GM15510 (cell line): ENCODE results near the gene TRAPPC12.

Experiments used
- POLR2A ChIP-seq: IDR thresholded peaks from 3 replicates; pipeline ENCODE4 v1.6.1; 2011; ENCODE audit warnings: borderline replicate concordance; ENCODE audit not compliant: insufficient read length; ENCODE audit errors: extremely low read depth

The TRAPPC12 gene

DNA sequence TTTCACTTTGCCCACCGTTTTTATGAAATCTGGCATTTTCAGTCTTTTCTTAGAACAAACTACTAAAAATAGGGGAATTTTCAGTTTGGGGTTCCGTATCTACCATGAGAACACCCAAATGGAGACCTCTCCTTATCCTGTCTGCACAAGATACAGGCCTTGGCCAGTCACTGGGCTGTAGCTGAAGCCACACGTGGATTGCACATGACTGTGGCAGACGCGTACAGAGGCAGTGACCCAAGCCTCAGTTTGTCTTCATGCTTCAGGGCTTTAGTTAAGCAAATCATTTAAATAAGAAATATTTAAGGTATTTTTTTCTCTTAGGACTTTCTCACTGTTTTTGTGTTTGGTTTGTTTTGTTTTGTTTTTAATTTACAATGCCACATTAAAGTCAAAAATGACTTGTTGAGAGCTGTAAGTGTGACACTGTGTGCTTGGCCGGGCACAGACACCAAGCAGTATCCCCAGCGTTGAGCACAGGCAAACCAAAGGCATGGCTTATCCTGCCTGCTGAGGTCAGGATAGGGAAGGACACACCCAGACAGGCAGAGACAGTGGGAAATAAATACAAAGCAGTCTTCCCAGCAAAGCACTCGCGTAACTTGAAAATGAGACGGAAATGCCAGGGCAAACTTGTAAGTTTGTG, 53.3 kb downstream of the TRAPPC12 start:
- TF ChIP-seq POLR2A, result no peak

DNA sequence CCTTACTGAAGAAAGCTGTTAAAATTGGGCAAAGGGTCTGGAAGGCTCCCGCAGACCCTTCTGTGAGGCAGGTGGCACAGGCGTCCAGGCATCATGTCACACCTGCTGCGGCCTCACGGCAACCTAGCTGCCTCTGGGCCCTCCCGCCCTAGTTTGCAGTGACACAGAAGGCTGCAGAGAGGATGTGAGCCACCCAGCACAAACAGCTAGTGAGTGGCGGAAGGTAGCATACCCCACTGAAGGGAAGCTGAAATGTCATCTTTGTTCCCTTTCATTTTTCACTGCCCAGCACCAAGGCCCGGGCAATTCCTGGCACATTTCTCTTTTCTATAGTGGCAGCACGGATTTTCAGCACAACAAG, 53.8 kb downstream of the TRAPPC12 start:
- no peak for TF ChIP-seq POLR2A

DNA sequence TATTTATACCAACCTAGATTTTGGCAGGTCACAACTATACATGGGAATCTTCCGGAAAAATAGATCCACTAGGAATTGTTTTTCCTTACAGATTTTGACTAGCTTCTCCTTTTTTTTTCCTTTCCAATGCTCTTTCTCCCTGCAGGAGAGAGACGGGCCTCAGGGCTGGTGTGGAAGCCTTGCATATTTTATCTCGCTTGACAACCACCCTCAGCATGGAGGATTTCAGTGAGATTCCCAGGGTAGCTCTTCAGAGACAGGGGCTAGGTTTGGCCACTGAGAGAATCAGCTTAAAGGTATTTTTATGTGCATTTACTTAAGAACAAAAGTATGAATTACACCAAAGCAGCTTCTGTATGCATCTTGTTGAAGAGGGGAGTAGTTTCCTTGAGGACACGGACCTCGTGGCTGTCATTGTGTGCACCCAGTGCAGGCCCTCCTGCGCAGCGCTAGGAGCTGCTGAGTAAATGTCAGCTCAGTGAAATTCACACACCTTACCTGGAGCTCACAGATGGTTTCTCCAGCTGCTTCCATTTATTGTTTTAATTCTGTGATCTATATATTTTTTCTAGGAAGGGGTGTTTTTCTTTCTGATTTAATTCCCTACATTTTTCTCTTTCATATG, 54.4 kb downstream of the TRAPPC12 start:
- TF ChIP-seq POLR2A, result no peak

DNA sequence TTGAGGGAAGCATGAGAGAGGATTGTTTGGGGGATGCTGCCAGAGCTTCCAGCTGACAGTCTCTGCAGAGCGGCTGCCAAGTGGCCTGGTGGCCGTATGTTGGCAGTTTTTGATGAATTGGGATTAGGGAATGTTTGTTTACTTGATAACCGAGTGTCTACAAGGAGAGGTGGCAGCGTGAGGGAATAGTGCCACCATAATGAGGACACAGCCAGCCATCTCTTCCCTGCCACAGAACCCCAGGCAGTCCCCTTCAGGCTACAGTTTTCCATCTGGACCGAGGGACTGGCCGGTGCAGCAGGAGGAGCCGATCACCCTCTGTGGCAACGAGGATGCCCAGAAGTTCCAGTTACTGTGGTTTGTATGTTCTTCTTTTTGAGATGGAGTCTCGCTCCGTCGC, 55.2 kb downstream of the TRAPPC12 start:
- no peak for TF ChIP-seq POLR2A

DNA sequence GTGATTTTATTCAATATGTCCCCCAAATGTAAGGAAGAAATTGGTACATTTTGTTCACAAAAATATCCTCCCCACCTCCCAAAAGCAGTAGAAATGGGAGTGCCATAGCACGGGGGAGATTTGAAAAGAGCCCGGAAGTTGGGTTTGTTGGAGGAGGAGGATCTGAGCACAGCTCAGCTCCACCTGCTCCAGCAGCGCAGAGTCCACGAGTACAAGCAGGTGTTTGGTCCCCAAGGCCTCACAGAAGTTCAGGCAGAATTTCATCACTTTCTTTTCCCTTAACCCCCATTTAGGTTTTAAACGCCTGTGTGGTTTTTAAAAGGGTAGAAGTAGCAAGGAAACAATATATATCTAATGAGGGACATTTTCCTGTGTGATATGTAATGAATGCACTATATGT, 56.0 kb downstream of the TRAPPC12 start:
- no peak for TF ChIP-seq POLR2A

DNA sequence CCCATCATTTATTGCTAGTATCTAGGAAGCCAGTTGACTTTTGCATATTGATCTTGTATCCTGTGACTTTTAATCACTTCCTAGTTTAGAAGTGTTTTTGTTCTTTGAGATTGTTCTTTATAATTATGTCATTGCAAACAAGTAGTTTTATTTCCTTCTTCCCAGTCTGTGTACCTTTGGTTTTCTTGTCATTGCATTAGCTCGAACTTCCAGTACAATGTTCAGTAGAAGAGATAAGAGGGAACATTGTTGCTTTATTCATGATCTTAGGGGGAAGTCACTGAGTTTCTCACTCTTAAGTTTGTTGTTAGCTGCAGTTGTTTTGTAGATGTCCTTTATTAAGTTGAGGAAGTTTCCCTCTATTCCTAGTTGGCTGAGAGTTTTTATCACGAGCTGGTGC, 61.0 kb downstream of the TRAPPC12 start:
- no peak for TF ChIP-seq POLR2A

DNA sequence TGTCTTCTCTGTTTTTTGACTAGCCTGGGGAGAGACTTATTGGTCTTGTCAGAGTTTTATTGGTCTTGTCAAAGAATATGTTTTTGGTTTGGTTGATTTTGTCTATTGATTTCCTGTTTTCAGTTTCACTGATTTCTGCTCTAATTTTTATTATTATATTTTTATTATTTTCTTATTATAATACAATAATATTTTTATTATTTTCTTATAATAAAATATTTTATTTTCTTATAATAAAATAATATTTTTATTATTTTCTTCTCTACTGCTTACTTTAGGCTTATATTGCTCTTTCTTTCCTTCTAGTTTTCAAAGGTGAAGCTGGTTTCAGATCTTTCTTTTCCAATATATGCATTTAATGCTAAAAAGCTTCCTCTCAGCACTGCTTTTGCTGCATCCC, 62.0 kb downstream of the TRAPPC12 start:
- no peak for TF ChIP-seq POLR2A

DNA sequence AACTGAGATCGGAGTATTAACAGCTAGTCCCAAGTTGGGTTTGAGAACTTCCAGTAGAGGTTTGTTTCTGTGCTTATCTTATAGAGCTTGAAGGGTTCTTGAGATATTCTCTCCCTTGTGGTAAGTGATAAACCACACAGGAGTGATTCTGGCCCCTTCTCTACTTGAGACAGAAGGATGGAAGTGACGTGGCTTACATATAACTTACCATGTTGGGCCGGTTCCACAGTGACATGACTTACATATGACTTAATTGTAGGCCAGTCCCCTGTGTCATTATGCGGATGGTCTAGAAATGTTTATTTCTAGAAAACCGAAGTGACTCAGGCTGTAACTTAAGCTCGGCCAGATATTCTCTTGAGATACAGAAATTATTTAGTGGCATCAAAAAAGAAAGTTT, 62.7 kb downstream of the TRAPPC12 start:
- no peak for TF ChIP-seq POLR2A

DNA sequence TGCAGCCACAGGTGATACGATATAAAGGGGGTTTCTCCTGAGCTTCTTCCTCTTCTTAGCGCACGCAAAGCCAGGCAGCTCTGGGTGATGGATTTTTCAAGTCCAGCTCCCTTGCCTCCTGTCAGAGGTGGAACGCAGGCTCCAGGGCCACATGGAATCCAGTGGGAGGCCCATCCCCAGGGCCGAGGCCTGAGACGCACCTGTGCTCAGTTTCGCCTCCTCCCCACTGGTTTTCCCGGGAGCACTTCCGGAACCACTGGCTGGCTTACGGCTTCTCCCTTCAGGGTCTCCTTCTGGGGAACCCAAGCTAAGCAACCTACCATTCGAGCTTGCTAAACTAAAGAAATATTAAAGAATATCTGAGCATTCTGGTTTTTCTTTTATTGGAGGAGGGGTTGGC, 63.6 kb downstream of the TRAPPC12 start:
- no peak for TF ChIP-seq POLR2A

DNA sequence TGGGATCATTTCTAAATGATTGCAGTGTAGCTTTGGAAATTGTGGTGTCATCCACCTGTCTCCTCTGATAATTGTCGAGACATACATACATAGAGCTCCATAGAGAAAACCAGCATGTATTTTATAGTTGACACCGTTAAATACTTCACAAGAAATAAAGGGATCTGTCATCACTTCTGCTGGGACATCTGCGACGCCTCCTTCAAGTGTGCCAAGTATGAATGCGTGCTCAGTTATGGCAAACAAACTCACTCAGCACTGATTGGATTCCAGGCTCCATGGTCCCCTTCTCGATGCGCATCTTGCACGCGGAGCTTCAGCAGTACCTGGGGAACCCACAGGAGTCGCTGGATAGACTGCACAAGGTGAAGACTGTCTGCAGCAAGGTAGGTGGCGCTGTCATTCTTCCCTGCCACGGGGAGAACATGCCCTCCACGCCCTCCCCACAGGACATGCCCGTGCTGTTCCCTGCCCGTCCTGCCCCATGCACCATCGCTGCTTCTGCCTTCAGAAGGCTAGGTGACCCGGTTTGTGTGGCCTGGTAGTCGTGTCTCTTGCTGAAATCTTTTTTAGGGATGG, 64.1 kb downstream of the TRAPPC12 start:
- no peak for TF ChIP-seq POLR2A

DNA sequence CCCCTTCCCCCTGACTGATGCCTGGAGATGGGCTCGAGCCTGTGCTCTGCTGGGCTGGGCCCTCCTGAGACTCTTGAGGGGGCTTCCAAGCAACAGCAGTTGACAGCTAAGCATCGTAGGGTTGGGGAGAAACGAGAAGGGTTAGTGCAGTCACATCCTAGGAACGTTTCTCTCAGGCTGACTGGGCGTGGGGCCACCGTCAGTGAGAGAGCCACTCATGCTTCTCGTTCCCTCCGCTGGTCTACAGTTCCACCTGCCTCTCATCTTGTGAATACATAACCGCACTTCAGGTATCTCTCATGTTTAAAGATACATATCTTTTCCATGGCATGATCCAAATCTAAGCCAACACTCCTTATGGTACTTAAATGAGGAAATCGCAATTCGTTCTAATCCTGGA, 66.4 kb downstream of the TRAPPC12 start:
- TF ChIP-seq POLR2A, result no peak

DNA sequence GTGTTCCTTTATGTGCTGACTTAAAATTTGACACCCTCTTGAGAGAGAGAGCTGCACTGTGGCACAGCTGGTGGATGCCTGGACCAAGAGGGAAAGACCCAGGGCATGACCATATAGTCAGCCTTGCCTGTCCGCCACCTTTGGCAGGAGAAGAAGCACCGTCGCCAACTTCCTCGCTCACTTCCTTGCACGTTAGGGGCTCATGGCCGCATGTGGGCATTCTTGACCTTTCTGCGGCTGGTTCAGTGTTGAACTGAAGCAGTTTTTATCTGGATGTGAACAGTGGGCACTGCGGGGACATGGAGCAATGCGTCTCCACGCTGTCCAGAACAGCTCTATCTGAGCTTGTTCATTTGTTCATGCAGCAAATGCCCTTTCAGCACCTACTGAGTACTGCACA, 66.9 kb downstream of the TRAPPC12 start:
- no peak for TF ChIP-seq POLR2A

DNA sequence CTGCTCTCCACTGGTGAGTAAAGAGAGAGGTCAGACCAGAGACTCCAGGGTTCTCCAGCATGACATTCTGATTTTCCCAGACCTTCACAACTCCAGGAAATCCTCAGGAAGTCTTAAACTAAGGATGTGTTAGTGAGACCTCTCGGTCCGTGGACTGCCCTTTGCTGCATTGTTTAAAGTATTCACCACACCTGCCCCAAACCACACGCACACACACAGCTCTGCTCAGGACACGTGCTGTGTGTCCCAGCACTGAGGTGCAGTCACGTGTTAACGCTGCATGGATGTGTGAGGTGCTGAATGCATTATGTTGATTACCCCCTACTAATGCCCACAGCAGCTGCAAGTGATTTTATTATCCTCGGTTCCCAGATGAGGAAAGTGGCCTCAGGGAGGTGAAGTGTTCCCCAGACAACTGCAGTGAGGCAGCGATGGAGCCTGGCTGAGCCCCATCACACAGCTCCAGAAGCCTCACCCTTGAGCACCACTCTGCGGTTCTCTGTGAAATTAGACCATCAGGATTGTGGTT, 68.4 kb downstream of the TRAPPC12 start:
- no peak for TF ChIP-seq POLR2A

DNA sequence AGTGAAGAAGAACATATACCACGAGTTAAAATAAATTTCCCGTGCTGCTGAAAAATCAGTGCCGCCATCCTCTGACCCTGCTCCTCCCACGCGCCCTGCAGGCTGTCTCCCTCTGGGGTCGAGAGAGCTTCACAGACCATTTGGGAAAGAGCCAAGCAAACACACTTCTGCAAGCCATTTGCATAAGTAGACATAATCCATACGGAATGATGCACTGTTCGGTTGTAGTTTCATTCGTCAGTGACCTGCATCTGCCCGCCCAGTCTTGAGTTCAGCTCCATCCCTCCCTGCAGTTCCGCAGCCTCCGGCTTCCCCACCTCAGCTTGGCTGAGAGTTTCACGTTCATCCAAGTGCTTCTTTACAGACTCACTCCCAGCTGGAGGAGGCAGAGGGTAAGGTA, 69.6 kb downstream of the TRAPPC12 start:
- no peak for TF ChIP-seq POLR2A

DNA sequence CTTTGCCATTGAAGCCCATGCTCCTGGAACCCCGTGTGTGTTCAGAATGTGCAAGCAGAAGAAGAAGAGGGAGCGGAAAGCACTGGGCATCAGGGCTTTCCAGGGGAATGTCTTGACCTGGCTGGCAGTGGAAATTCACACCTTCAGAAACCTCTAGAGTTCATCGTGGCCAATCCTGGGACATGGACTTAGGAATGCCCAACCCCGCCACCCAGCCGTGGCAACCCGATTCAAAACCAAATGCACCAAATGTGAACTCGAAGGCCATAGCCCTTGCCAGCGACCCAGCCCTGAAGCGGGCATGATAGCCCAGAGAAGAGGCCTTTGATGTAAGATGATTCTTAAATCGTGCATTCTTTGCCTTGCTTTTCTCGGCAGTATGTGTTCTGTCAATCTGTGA, 70.4 kb downstream of the TRAPPC12 start:
- no peak for TF ChIP-seq POLR2A
